ENCODE measurements around the gene SPAG16.

DNA sequence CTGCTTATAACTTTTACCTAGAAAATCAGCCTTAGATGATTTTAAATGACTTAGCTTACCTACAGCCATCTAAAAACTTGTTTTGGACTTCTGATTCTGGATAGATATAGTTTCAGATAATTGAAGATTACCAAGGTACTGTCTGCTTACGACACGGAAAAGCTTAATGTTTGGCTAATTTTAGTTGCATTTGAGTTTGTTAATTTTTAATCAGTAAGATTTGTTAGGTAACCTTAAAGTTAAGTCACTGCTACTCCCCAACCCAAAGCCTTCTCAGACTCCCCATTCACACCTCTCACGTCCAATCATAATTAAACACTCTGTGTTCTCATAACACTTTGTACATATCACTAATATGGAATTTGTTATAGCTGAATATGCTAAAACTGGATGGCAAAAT is 936.0 kb downstream of the SPAG16 start:
- TF ChIP-seq POLR2AphosphoS5 (IDR thresholded peaks at IDR 0.05; ENCODE audit: low read depth, low read length): no peak
- TF ChIP-seq EZH2 (IDR thresholded peaks at IDR 0.05): no peak
